Ovary (tissue), 10 donors: Measurements from ENCODE around the gene MAGEL2. TPM values are rescaled to one million over a fixed set of nuclear protein-coding genes. Genes with fewer than 3 reads are reported as not detected.
A peak's percentile ranks its signal among the peaks of the same experiment; 100 is the strongest.

Experiments
- DNase-seq, 5 donors: peaks; one replicate each; pipeline ENCODE4 v3.0.0-alpha.2; 2019 to 2020
- H3K27ac ChIP-seq, 2 donors: fragments of 200-600 bp; one replicate each; pipeline versions ENCODE4 v1.5.1 to v1.8.0; 2019 to 2022
- H3K27me3 ChIP-seq: fragments of 200-600 bp; one replicate; pipeline ENCODE4 v1.8.0; 2022
- H3K36me3 ChIP-seq: fragments of 200-600 bp; sonication (generic); one replicate; pipeline ENCODE4 v1.5.1; 2019
- H3K4me1 ChIP-seq: one replicate; pipeline ENCODE4 v1.8.1; 2013; ENCODE audit warnings: mild to moderate bottlenecking, moderate library complexity; ENCODE audit not compliant: insufficient read depth
- H3K4me3 ChIP-seq: fragments of 200-600 bp; sonication (generic); one replicate; pipeline ENCODE4 v1.5.1; 2017
- H3K9me3 ChIP-seq, 2 donors: fragments of 200-600 bp in 1 of 2; sonication (generic) in 1 of 2; one replicate each; pipeline versions ENCODE4 v1.5.1 to v1.8.1; 2013 to 2019; ENCODE audit warnings: mild to moderate bottlenecking in 1 of 2, moderate library complexity in 1 of 2
- CTCF ChIP-seq, 3 donors: fragments of 450-650 bp in 2 of 3; fragments of 200-600 bp in 1 of 3; IDR thresholded peaks; one replicate each; pipeline versions ENCODE4 v1.5.1 to v1.8.0; 2016 to 2022; ENCODE audit warnings: antibody characterized with exemption in 3 of 3, mild to moderate bottlenecking in 1 of 3
- EP300 ChIP-seq: sonication (generic); formaldehyde crosslinking; IDR thresholded peaks from one replicate; pipeline ENCODE4 v1.6.1; 2017; ENCODE audit warnings: antibody characterized with exemption
- POLR2A ChIP-seq: fragments of 450-650 bp; IDR thresholded peaks from one replicate; pipeline ENCODE4 v1.6.1; 2017; ENCODE audit warnings: antibody characterized with exemption, mild to moderate bottlenecking, moderate library complexity
- WGBS, 3 donors: extraction: QIAGEN DNeasy Blood & Tissue Kit in 1 of 3; methylation state at CpG; one replicate each; pipeline versions ENCODE4 v1.1.5 to v1.1.7; 2013 to 2017; 5-methylcytosine and 5-hydroxymethylcytosine counted together
- intact Hi-C, 4 donors: fragments of 100-400 bp; cut with DNase I; formaldehyde crosslinking; loops; one replicate each; pipeline versions ENCODE4 v1.11.0 to v1.15.1; 2022 to 2023
- long read RNA-seq, 3 donors: library from polyadenylated mRNA in 2 of 3; unstranded in 2 of 3; transcript quantifications; one replicate each; pipeline ENCODE4 v2.0.0 and lab custom pipeline, GENCODE V29; 2021 to 2026
- polyA plus RNA-seq, 2 donors: library from polyadenylated mRNA; stranded (reverse); fragments of 200-250 nt in 1 of 2; fragments of 350-450 nt in 1 of 2; fragmentation: Illumina TruSeq in 1 of 2; extraction: RNeasy Lipid Tissue Mini Kit (QIAGEN cat#74804) in 1 of 2; gene quantifications; one replicate each; pipeline ENCODE4 v1.2.3, GENCODE V29; 2013 to 2014
- total RNA-seq, 7 donors: library from RNA; depleted of rRNA in 2 of 7; stranded (reverse); fragments of >200 nt in 2 of 7; fragmentation: NEBNext Ultra II Directional in 3 of 7; extraction: Animal tissue kit (Norgen Biotek cat#: 25700) in 3 of 7; gene quantifications; one replicate each; pipeline versions ENCODE4 v1.1.0 to v1.2.4, GENCODE V29; 2016 to 2023
- donor health status: DM: no; HTN: no; CAD: no; lungs with moderate emphysema.
- donor health status: DM: no; HTN: no; CAD: no.
- donor health status: Bipolar disorder and iron deficiency.
- donor health status: DM: yes; HTN: yes; CAD: no.
- donor health status: DM: no; HTN: no; CAD: no.
- donor health status: DM: yes; HTN: yes; CAD: no.

MAGEL2 gene
- total RNA-seq (1 to 10 TPM; 1.5 to 4.3 (median 2.4) TPM), polyA plus RNA-seq (1 to 10 TPM in 1 of 2 donors, under 1 TPM in 1; 0.75 to 1.7 TPM)
- long read RNA-seq, donor 1, full-length matches to known transcripts, result 6 of 6 reads
- long read RNA-seq, donor 1, partial matches to known transcripts, result 0 of 6 reads
- long read RNA-seq, donor 1, other reads (novel, unspliced or antisense), result 0 of 6 reads
- long read RNA-seq, donor 2, full-length matches to known transcripts, result 5 of 5 reads
- long read RNA-seq, donor 2, partial matches to known transcripts, result 0 of 5 reads
- long read RNA-seq, donor 2, other reads (novel, unspliced or antisense), result 0 of 5 reads
- long read RNA-seq, donor 3, full-length matches to known transcripts, result 8 of 8 reads
- long read RNA-seq, donor 3, partial matches to known transcripts, result 0 of 8 reads
- long read RNA-seq, donor 3, other reads (novel, unspliced or antisense), result 0 of 8 reads

- Histone ChIP-seq H3K27ac (no peak within 1 kb of the TSS), H3K4me1 (no peaks in the 10 kb centered on the region), H3K27me3 (no peaks in the 10 kb centered on the region), H3K4me3 (peak within 1 kb of the TSS; percentile 28), H3K9me3 (no peaks in the 10 kb centered on the region), H3K36me3 (no peaks in the 10 kb centered on the region)
- TF ChIP-seq POLR2A, result no peak
- no peak for TF ChIP-seq EP300
- no peak for TF ChIP-seq CTCF (IDR thresholded peaks at IDR 0.05)
- DNase-seq, result peak in 4 of 5 donors; percentile 24 to 55 (median 31)
- intact Hi-C loops, result loop anchor here in 3 of 4 donors (5.0 kb wide), 2 partner anchors 210 to 215 kb away; no protein-coding TSS in a partner anchor
- 35 to 45% (median 43%) methylated on average over 34 to 37 of the region's 37 CpGs for WGBS, 3 donors
Measured at GRCh38 chr15:23647421-23648370, at the start of gene MAGEL2. Gene MAGEL2 (minus strand): TSS chr15:23647867. CDS start chr15:23647742, 125 bp downstream.

- Histone ChIP-seq H3K27ac (no peak overlapping the region), H3K27me3 (no peaks in the 10 kb centered on the region), H3K9me3 (no peaks in the 10 kb centered on the region), H3K36me3 (no peaks in the 10 kb centered on the region), H3K4me1 (peaks cover 3% of the 10 kb centered on the region), H3K4me3 (no peak overlapping the region)
- intact Hi-C loops, result no loop called here
- DNase-seq, result no peak
- no peak for TF ChIP-seq EP300
- 64 to 77% (median 70%) methylated on average over 2 of the region's 2 CpGs for WGBS, 3 donors
Measured at GRCh38 chr15:23695282-23695681, 47.6 kb upstream of the MAGEL2 start.

- H3K4me1 ChIP-seq, result peaks cover 3% of the 10 kb centered on the region
- no peak overlapping the region for H3K4me3 ChIP-seq
- no peaks in the 10 kb centered on the region for H3K9me3 ChIP-seq
- no peaks in the 10 kb centered on the region for H3K36me3 ChIP-seq
- H3K27me3 ChIP-seq, result no peaks in the 10 kb centered on the region
- TF ChIP-seq EP300, result no peak
- TF ChIP-seq POLR2A, result no peak
- WGBS, 3 donors, result 96 to 100% (median 97%) methylated on average over 1 of the region's 1 CpG
- no peak for DNase-seq
- no peak overlapping the region for H3K27ac ChIP-seq
- intact Hi-C loops, result no loop called here
Measured at GRCh38 chr15:23694592-23694991, 46.9 kb upstream of the MAGEL2 start.

- Histone ChIP-seq H3K27ac (peak overlapping the region in 1 of 2 donors; percentile 74), H3K4me1 (peaks cover 4% of the 10 kb centered on the region), H3K9me3 (no peaks in the 10 kb centered on the region), H3K27me3 (no peaks in the 10 kb centered on the region), H3K36me3 (no peaks in the 10 kb centered on the region), H3K4me3 (no peak overlapping the region)
- no peak for TF ChIP-seq POLR2A
- TF ChIP-seq EP300, result no peak
- no peak for TF ChIP-seq CTCF (IDR thresholded peaks at IDR 0.05)
- 25 to 46% (median 29%) methylated on average over 5 of the region's 5 CpGs for WGBS, 3 donors
- intact Hi-C loops, result no loop called here
- DNase-seq, result peak; percentile 82 to 91 (median 90)
Measured at GRCh38 chr15:23690450-23690852, 42.8 kb upstream of the MAGEL2 start.

- Histone ChIP-seq H3K27me3 (no peaks in the 10 kb centered on the region), H3K9me3 (no peaks in the 10 kb centered on the region), H3K27ac (peak overlapping the region in 1 of 2 donors; percentile 74), H3K4me3 (no peak overlapping the region), H3K4me1 (peaks cover 4% of the 10 kb centered on the region), H3K36me3 (no peaks in the 10 kb centered on the region)
- WGBS, 3 donors, result 40 to 47% (median 41%) methylated on average over 4 of the region's 4 CpGs
- DNase-seq, result peak in 3 of 5 donors; percentile 19 to 41 (median 31)
- intact Hi-C loops, result no loop called here
- TF ChIP-seq POLR2A, result no peak
- TF ChIP-seq CTCF (IDR thresholded peaks at IDR 0.05), result no peak
- no peak for TF ChIP-seq EP300
Measured at GRCh38 chr15:23690015-23690414, 42.3 kb upstream of the MAGEL2 start.
